Choroid plexus epithelial cell (primary cell): ENCODE results near the gene POU2F3.

Source experiments
- DNase-seq: peaks from one replicate; pipeline ENCODE4 v3.0.0-alpha.2; 2010; ENCODE audit warnings: low read depth
- H3K4me3 ChIP-seq: 2 replicates; pipeline ENCODE4 v1.5.1; 2011; ENCODE audit warnings: low read depth, mild to moderate bottlenecking, control low read depth, low read length, moderate library complexity
- TF ChIP-seq, protein P1 (sequence below): conservative IDR thresholded peaks from 2 replicates; pipeline ENCODE4 v1.5.1; 2011; ENCODE audit warnings: low read depth, mild to moderate bottlenecking, control low read depth, inconsistent platforms, low read length, moderate library complexity

POU2F3 gene

DNA sequence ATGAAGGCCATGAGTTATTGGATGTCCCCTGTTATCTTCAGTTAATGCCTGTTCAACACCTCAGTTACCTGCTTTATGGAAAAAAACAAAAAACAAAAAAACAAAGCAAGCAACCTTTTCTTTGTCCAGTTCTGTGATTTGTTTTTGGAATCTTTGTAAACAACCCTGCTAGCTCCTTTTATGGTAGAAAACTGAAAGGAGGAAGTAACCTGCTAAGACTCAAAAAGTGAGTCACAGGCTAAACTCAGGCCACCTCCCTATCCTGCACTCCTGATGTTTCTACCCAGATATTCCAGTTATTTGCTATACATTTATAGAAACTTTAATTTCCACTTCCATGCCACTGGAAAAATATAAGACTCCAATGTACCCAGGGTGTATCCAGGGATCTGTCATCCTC lies 64.6 kb downstream of the POU2F3 start:
- no peak overlapping the region for H3K4me3 ChIP-seq
- TF ChIP-seq, protein P1, sequence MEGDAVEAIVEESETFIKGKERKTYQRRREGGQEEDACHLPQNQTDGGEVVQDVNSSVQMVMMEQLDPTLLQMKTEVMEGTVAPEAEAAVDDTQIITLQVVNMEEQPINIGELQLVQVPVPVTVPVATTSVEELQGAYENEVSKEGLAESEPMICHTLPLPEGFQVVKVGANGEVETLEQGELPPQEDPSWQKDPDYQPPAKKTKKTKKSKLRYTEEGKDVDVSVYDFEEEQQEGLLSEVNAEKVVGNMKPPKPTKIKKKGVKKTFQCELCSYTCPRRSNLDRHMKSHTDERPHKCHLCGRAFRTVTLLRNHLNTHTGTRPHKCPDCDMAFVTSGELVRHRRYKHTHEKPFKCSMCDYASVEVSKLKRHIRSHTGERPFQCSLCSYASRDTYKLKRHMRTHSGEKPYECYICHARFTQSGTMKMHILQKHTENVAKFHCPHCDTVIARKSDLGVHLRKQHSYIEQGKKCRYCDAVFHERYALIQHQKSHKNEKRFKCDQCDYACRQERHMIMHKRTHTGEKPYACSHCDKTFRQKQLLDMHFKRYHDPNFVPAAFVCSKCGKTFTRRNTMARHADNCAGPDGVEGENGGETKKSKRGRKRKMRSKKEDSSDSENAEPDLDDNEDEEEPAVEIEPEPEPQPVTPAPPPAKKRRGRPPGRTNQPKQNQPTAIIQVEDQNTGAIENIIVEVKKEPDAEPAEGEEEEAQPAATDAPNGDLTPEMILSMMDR = no peak
- DNase-seq = peak; percentile 29

DNA sequence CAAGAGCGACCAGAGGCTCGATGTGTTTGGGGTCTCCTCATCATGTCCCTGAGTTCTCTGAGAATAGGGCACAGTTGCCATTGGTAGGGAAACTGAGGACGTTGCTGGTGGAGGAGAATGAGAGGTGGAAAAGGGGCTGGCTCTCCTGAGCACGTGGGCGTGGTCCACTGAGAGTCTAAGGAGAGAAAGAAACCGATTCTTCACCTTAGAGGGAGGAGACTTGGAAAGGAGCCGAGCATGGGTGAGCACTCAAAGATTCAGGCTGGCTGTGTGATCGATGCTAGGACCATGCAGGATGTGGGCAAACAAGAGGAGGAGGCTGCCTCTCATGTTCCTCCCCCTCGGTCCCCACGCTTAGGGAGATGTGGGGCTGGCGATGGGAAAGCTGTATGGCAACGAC lies 65.3 kb downstream of the POU2F3 start:
- TF ChIP-seq, protein P1 = no peak
- no peak for DNase-seq
- H3K4me3 ChIP-seq = no peak overlapping the region

DNA sequence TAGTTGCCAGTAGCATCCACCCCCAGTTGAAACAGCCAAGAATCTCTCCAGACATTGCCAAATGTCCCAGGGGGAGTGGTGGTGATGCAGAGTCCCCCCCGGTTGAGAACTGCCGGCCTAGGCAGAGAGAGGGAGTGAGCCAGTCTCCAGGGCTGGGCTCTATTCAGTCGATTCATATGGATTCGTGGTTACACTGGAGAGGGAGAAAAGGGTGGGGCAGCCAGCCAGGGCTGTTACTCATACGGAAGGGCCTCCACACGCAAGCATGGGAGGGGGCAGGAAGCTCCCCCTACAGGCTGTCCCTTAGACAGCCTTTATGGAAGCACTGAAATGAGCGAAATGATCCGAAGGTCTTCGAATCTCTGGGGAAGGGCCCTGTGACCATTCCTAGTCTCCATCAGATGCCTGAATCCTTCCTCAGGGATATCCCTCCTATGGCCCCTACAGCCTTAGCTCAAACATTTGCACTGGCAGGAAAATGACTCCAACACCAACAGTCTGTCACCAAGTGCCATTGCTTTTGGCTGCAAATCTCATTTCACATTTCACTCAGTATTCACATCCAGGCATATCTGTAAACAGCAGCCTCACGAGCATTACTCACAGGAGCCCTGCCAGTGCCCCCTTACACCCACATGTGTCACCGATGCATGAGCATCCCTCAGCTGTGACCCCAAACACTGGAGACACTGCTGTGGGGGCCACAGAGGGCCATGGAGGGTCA lies 66.7 kb downstream of the POU2F3 start:
- TF ChIP-seq, protein P1 = peak; percentile 58
- peak; percentile 69 for DNase-seq
- no peak overlapping the region for H3K4me3 ChIP-seq

DNA sequence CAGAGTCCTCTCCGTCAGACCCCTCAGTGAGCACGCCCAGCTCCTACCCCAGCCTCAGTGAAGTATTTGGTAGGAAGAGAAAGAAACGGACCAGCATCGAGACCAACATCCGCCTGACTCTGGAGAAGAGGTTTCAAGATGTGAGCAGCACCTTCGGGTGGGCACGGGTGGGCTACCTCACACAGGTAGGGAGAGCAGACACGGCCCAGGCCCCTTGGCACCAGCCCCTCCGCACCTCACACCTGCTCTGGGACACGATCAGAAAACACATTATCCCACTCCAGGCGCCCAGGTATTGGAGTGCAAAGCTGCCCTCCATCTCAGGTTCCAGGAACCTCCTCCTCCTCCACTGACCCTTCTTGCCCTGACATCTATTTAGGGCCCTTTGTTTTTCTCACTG lies 67.5 kb downstream of the POU2F3 start:
- no peak for DNase-seq
- TF ChIP-seq, protein P1 = no peak
- no peak overlapping the region for H3K4me3 ChIP-seq

DNA sequence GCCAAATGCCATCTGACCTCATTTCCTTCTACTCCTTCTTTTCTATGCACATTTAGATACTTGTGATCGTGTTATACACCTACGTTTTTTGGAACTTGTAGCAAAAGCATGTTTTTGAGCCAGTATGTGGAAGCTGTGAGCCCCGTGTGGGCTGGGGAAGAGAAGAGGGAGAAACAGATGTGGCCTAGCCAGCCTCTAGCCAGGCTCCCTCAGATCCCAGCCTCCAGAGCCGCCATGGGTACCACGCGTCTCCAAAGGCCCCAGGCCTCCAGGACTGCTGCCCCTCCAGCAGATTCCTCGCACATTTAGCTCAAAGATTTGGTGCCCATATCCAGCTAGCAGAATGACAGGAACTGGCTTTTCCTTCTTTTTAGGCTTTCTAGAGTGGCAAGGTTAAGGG lies 68.1 kb downstream of the POU2F3 start:
- H3K4me3 ChIP-seq = no peak overlapping the region
- DNase-seq = no peak
- TF ChIP-seq, protein P1 = no peak

DNA sequence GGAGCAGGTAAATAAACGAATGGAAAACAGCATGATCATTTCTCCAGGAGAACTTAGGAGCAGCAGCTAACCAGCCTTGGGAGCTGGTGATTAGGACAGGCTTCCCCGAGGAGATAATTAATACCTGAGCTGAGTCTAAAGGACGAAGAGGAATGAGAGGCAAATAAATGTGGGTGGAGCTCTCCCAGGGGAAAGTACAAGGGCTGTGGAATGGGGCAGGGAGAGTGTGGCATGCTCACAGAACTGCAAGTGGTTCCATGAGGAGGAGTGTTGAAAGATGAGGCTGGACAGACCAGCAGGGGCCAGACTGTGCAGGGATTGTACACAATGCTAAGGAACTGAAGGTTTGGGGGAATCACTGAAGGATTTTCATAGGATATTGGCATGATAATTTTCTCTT lies 70.9 kb downstream of the POU2F3 start:
- no peak for DNase-seq
- no peak overlapping the region for H3K4me3 ChIP-seq
- TF ChIP-seq, protein P1 = no peak

DNA sequence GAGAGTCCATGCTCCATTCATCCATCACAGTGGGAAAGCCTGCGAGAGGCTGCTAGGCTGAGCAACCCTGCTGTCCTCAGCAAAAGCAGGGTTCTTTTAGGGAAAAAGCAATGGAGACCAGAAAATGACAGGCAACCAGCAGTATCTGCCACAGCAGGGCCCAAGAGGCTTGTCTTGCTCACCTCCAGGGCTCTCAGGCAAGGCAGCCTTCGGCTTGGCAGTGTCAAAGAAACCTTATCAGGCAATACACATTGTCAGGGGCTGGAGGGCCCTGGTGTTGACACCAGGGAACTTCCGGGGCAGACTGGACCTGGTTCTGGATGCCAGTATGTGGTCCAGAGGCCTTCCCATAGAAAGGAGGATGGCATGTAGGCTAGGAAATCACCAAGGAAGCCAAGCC lies 74.9 kb downstream of the POU2F3 start:
- TF ChIP-seq, protein P1 = no peak
- DNase-seq = no peak
- H3K4me3 ChIP-seq = no peak overlapping the region
